ENCODE results near the gene ATXN3L.

ATXN3L gene

DNA sequence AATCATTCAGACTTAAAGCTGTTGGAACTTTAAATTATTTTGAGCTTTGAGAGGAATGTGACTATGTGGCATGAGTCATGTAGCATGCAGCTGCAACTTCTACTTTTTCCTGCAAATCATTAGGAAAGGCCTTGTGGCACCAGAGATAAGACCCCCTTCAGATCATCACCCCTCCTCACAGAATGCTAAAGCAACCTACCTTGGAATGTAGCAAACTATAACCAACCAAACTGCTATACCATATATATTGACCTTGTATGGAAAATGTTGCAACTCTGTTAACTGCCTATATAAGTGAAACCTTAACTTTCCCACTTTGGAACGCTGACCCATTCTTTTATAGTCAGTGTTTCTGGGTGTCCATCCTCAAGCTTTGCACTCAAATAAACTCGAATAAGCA is 32.0 kb downstream of the ATXN3L start:
- no peak overlapping the region for H2AFZ ChIP-seq (ENCODE audit: low read length)
- H3K4me2 ChIP-seq (ENCODE audit: low read depth, low read length, poor library complexity, severe bottlenecking) = no peak overlapping the region
- no peaks in the 10 kb centered on the region for H3K27me3 ChIP-seq (ENCODE audit: insufficient read depth, low read length, poor library complexity, severe bottlenecking)

GRCh38 chrX:13285693-13286092 is 34.2 kb downstream of the ATXN3L start:
- peaks cover 14% of the 10 kb centered on the region for H3K4me1 ChIP-seq (ENCODE audit: insufficient read depth, low read length, poor library complexity, severe bottlenecking)

More for the DNA sequence above, 32.0 kb downstream of the ATXN3L start:
- no peaks in the 10 kb centered on the region for H3F3A ChIP-seq (ENCODE audit: low read depth)
- no peak overlapping the region for H3K4me3 ChIP-seq (ENCODE audit: low read length, poor library complexity, severe bottlenecking)
- TF ChIP-seq EZH2phosphoT487 (IDR thresholded peaks at IDR 0.05; ENCODE audit: borderline replicate concordance) = no peak
- TF ChIP-seq, protein P1, sequence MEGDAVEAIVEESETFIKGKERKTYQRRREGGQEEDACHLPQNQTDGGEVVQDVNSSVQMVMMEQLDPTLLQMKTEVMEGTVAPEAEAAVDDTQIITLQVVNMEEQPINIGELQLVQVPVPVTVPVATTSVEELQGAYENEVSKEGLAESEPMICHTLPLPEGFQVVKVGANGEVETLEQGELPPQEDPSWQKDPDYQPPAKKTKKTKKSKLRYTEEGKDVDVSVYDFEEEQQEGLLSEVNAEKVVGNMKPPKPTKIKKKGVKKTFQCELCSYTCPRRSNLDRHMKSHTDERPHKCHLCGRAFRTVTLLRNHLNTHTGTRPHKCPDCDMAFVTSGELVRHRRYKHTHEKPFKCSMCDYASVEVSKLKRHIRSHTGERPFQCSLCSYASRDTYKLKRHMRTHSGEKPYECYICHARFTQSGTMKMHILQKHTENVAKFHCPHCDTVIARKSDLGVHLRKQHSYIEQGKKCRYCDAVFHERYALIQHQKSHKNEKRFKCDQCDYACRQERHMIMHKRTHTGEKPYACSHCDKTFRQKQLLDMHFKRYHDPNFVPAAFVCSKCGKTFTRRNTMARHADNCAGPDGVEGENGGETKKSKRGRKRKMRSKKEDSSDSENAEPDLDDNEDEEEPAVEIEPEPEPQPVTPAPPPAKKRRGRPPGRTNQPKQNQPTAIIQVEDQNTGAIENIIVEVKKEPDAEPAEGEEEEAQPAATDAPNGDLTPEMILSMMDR (conservative IDR thresholded peaks at IDR 0.05; ENCODE audit: low read length) = no peak
- H3K9me2 ChIP-seq (replicated peaks; ENCODE audit: low read depth, low read length) = no peaks in the 10 kb centered on the region
- H3K36me3 ChIP-seq (ENCODE audit: insufficient read depth, low read length) = no peaks in the 10 kb centered on the region
- no peak overlapping the region for H3K9ac ChIP-seq (ENCODE audit: low read depth, low read length, poor library complexity, severe bottlenecking)
- no peaks in the 10 kb centered on the region; the same call in 1 of the 2 replicates for H3K9me3 ChIP-seq (ENCODE audit: insufficient read depth, low read depth, low read length)
- no peaks in the 10 kb centered on the region for H4K20me1 ChIP-seq (ENCODE audit: insufficient read depth, low read length, poor library complexity, severe bottlenecking)
- H3K4me1 ChIP-seq (ENCODE audit: insufficient read depth, low read length, poor library complexity, severe bottlenecking) = peaks cover 14% of the 10 kb centered on the region
- no peaks in the 10 kb centered on the region for H3K79me2 ChIP-seq (ENCODE audit: insufficient read depth, low read length)

DNA sequence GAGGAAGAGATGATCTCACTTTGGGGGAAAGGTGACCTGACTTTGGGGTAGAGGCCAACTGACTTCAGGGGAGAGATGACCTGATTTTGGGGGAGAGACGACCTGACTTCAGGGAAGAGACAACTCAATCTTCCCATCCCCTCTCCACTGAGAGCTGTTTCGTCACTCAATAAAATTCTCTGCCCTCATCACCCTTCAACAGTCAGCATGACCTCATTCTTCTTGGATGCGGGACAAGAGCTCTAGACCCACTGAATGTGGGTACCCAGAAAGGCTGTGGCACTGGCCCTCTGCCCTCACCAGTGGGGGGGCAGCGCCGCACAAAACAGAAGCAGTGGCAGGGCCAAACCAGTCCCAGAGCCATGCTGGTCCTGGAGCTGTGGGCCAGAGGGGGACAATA is 34.6 kb downstream of the ATXN3L start:
- H3F3A ChIP-seq (ENCODE audit: low read depth) = no peaks in the 10 kb centered on the region
- no peak for TF ChIP-seq EZH2phosphoT487 (IDR thresholded peaks at IDR 0.05; ENCODE audit: borderline replicate concordance)
- TF ChIP-seq, protein P1 (conservative IDR thresholded peaks at IDR 0.05; ENCODE audit: low read length) = no peak
- H3K4me1 ChIP-seq (ENCODE audit: insufficient read depth, low read length, poor library complexity, severe bottlenecking) = peaks cover 14% of the 10 kb centered on the region
- no peaks in the 10 kb centered on the region for H3K27me3 ChIP-seq (ENCODE audit: insufficient read depth, low read length, poor library complexity, severe bottlenecking)
- no peaks in the 10 kb centered on the region for H3K79me2 ChIP-seq (ENCODE audit: insufficient read depth, low read length)
- no peak overlapping the region for H3K4me3 ChIP-seq (ENCODE audit: low read length, poor library complexity, severe bottlenecking)
- no peak overlapping the region for H2AFZ ChIP-seq (ENCODE audit: low read length)
- H3K9ac ChIP-seq (ENCODE audit: low read depth, low read length, poor library complexity, severe bottlenecking) = no peak overlapping the region
- no peaks in the 10 kb centered on the region for H3K36me3 ChIP-seq (ENCODE audit: insufficient read depth, low read length)
- no peaks in the 10 kb centered on the region for H4K20me1 ChIP-seq (ENCODE audit: insufficient read depth, low read length, poor library complexity, severe bottlenecking)
- H3K4me2 ChIP-seq (ENCODE audit: low read depth, low read length, poor library complexity, severe bottlenecking) = no peak overlapping the region
- no peaks in the 10 kb centered on the region; the same call in 1 of the 2 replicates for H3K9me3 ChIP-seq (ENCODE audit: insufficient read depth, low read depth, low read length)
- H3K9me2 ChIP-seq (replicated peaks; ENCODE audit: low read depth, low read length) = no peaks in the 10 kb centered on the region

More at GRCh38 chrX:13285693-13286092, 34.2 kb downstream of the ATXN3L start:
- Histone ChIP-seq H2AFZ (ENCODE audit: low read length) (no peak overlapping the region), H3F3A (ENCODE audit: low read depth) (no peaks in the 10 kb centered on the region), H3K4me2 (ENCODE audit: low read depth, low read length, poor library complexity, severe bottlenecking) (no peak overlapping the region), H3K9ac (ENCODE audit: low read depth, low read length, poor library complexity, severe bottlenecking) (no peak overlapping the region), H4K20me1 (ENCODE audit: insufficient read depth, low read length, poor library complexity, severe bottlenecking) (no peaks in the 10 kb centered on the region), H3K9me2 (replicated peaks; ENCODE audit: low read depth, low read length) (no peaks in the 10 kb centered on the region), H3K79me2 (ENCODE audit: insufficient read depth, low read length) (no peaks in the 10 kb centered on the region), H3K4me3 (ENCODE audit: low read length, poor library complexity, severe bottlenecking) (no peak overlapping the region), H3K27me3 (ENCODE audit: insufficient read depth, low read length, poor library complexity, severe bottlenecking) (no peaks in the 10 kb centered on the region), H3K36me3 (ENCODE audit: insufficient read depth, low read length) (no peaks in the 10 kb centered on the region), H3K9me3 (ENCODE audit: insufficient read depth, low read depth, low read length) (no peaks in the 10 kb centered on the region; the same call in 1 of the 2 replicates)
- no peak for TF ChIP-seq EZH2phosphoT487 (IDR thresholded peaks at IDR 0.05; ENCODE audit: borderline replicate concordance)
- TF ChIP-seq, protein P1 (conservative IDR thresholded peaks at IDR 0.05; ENCODE audit: low read length) = no peak
